Brain microvascular endothelial cell (primary cell): ENCODE measurements around the gene PPP4R2.

ENCODE experiments used
- DNase-seq: peaks from one replicate; pipeline ENCODE4 v3.0.0-alpha.2; 2020
- H3K27ac ChIP-seq: fragments of 250-450 bp; sonication (Bioruptor Pico); 2 replicates; pipeline ENCODE4 v1.5.1; 2020; ENCODE audit warnings: mild to moderate bottlenecking, moderate library complexity
- H3K27me3 ChIP-seq: fragments of 250-450 bp; sonication (Bioruptor Pico); replicated peaks from 2 replicates; pipeline ENCODE4 v1.5.1; 2020; ENCODE audit warnings: mild to moderate bottlenecking
- H3K36me3 ChIP-seq: fragments of 250-450 bp; sonication (Bioruptor Pico); replicated peaks from 2 replicates; pipeline ENCODE4 v1.5.1; 2020; ENCODE audit warnings: mild to moderate bottlenecking
- H3K4me3 ChIP-seq: 2 replicates; pipeline ENCODE4 v1.5.1; 2011; ENCODE audit warnings: low read depth, mild to moderate bottlenecking, control low read depth, low read length, moderate library complexity
- CTCF ChIP-seq: IDR thresholded peaks from 2 replicates; pipeline ENCODE4 v1.5.1; 2011; ENCODE audit warnings: low read depth, mild to moderate bottlenecking, moderate library complexity, low read length, control low read depth, inconsistent platforms; ENCODE audit errors: missing control alignments
- in situ Hi-C: cut with HindIII; loops from 2 replicates; pipeline ENCODE4 v1.10.0; 2017; ENCODE audit warnings: low sequenced_read_pairs, low pct_ligation_motif_present

Gene PPP4R2

GRCh38 chr3:72951259-72951722 lies 45.3 kb upstream of the PPP4R2 start:
- no peaks in the 10 kb centered on the region for H3K27me3 ChIP-seq
- no peak for TF ChIP-seq CTCF
- no peaks in the 10 kb centered on the region for H3K36me3 ChIP-seq
- DNase-seq, result no peak
- no peak overlapping the region for H3K4me3 ChIP-seq
- in situ Hi-C loops, result no loop called here
- no peak overlapping the region for H3K27ac ChIP-seq

DNA sequence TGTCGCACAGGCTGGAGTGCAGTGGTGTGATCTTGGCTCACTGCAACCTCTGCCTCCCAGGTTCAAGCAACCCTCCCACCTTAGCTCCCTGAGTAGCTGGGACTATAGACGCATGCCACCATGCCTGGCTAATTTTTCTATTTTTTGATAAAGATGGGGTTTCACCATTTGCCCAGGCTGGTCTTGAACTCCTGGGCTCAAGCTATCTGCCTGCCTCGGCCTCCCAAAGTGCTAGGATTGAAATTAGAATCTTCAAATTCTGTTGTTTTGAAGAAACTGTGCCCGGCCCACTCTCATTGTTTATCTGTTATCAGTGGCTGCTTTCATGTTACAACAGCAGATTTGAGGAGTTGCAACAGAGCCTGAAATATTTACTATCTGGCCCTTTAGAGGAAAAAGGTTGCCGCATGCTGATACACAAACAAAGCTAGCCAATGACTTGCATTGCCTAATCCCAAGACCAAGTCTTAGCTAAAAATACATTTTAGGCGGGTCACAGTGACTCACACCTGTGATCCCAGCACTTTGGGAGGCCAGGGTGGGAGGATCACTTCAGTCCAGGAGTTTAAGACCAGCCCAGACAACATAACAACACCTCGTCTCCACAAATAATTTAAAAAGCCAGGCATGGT lies 43.2 kb upstream of the PPP4R2 start:
- DNase-seq, result no peak
- no peak overlapping the region for H3K4me3 ChIP-seq
- H3K27ac ChIP-seq, result no peak overlapping the region
- no peak for TF ChIP-seq CTCF
- H3K27me3 ChIP-seq, result no peaks in the 10 kb centered on the region
- in situ Hi-C loops, result no loop called here
- no peaks in the 10 kb centered on the region for H3K36me3 ChIP-seq

- H3K27me3 ChIP-seq, result no peaks in the 10 kb centered on the region
- H3K36me3 ChIP-seq, result no peaks in the 10 kb centered on the region
- no peak overlapping the region for H3K4me3 ChIP-seq
- H3K27ac ChIP-seq, result no peak overlapping the region
- in situ Hi-C loops, result no loop called here
- no peak for DNase-seq
- no peak for TF ChIP-seq CTCF
These were observed 39.3 kb upstream of the PPP4R2 start for GRCh38 chr3:72957297-72957696.

GRCh38 chr3:72959336-72959735 lies 37.3 kb upstream of the PPP4R2 start:
- in situ Hi-C loops, result no loop called here
- Histone ChIP-seq H3K27ac (no peak overlapping the region), H3K36me3 (no peaks in the 10 kb centered on the region), H3K27me3 (no peaks in the 10 kb centered on the region), H3K4me3 (no peak overlapping the region)
- no peak for TF ChIP-seq CTCF
- no peak for DNase-seq

- Histone ChIP-seq H3K36me3 (no peaks in the 10 kb centered on the region), H3K4me3 (no peak overlapping the region), H3K27me3 (no peaks in the 10 kb centered on the region), H3K27ac (no peak overlapping the region)
- TF ChIP-seq CTCF, result no peak
- in situ Hi-C loops, result no loop called here
- peak; percentile 20 for DNase-seq
These were observed 35.6 kb upstream of the PPP4R2 start for GRCh38 chr3:72960812-72961518.
